Coronary artery (tissue), 2 donors: Measurements from ENCODE around the gene SPATA22.
A peak's percentile ranks its signal among the peaks of the same experiment; 100 is the strongest.

Source experiments
- DNase-seq: peaks from one replicate; pipeline ENCODE4 v3.0.0-alpha.2; 2017; ENCODE audit warnings: low spot score
- H3K27ac ChIP-seq, 2 donors: fragments of 200-600 bp; sonication (generic); one replicate each; pipeline ENCODE4 v1.5.1; 2016 to 2019
- H3K4me3 ChIP-seq: fragments of 200-600 bp; sonication (generic); 2 replicates; pipeline ENCODE4 v1.5.1; 2016; ENCODE audit warnings: mild to moderate bottlenecking, moderate library complexity
- CTCF ChIP-seq: fragments of 200-600 bp; sonication (generic); IDR thresholded peaks from one replicate; pipeline ENCODE4 v1.5.1; 2019; ENCODE audit warnings: antibody characterized with exemption

The SPATA22 gene

GRCh38 chr17:3497101-3497500 is 25.5 kb upstream of the SPATA22 start:
- TF ChIP-seq CTCF, result no peak
- H3K4me3 ChIP-seq, result no peak overlapping the region
- no peak overlapping the region for H3K27ac ChIP-seq
- DNase-seq, result no peak

GRCh38 chr17:3485481-3486068 is 14.0 kb upstream of the SPATA22 start:
- Histone ChIP-seq H3K4me3 (no peak overlapping the region), H3K27ac (no peak overlapping the region)
- TF ChIP-seq CTCF, result no peak
- DNase-seq, result no peak

- Histone ChIP-seq H3K4me3 (no peak overlapping the region), H3K27ac (no peak overlapping the region)
- no peak for DNase-seq
- no peak for TF ChIP-seq CTCF
These were observed 11.2 kb upstream of the SPATA22 start for GRCh38 chr17:3482852-3483251.

GRCh38 chr17:3479988-3480387 is 8.4 kb upstream of the SPATA22 start:
- no peak for TF ChIP-seq CTCF
- no peak for DNase-seq
- Histone ChIP-seq H3K4me3 (no peak overlapping the region), H3K27ac (no peak overlapping the region)

GRCh38 chr17:3475812-3476610 is 4.4 kb upstream of the SPATA22 start, which contains the start of gene ASPA:
ASPA (plus strand) TSS chr17:3475997; CDS start chr17:3476160, 163 bp downstream.
- no peak for TF ChIP-seq CTCF
- DNase-seq, result no peak
- Histone ChIP-seq H3K4me3 (peak within 1 kb of the TSS; percentile 62), H3K27ac (peak within 1 kb of the TSS in 1 of 2 donors; percentile 59)

GRCh38 chr17:3475251-3475685 is 3.6 kb upstream of the SPATA22 start:
- Histone ChIP-seq H3K4me3 (no peak overlapping the region), H3K27ac (peak overlapping the region in 1 of 2 donors; percentile 55)
- DNase-seq, result no peak
- no peak for TF ChIP-seq CTCF

GRCh38 chr17:3474212-3474611 is 2.6 kb upstream of the SPATA22 start:
- TF ChIP-seq CTCF, result no peak
- no peak overlapping the region for H3K4me3 ChIP-seq
- no peak for DNase-seq
- no peak overlapping the region for H3K27ac ChIP-seq
